DOHH2 (cell line): Measurements from ENCODE around the gene DNM1L.

Source experiments
- H3F3A ChIP-seq: fragments of 200-600 bp; sonication (generic), shearing (Covaris generic); 2 replicates; pipeline ENCODE4 v1.6.0; 2016; ENCODE audit warnings: antibody characterized with exemption, mild to moderate bottlenecking; ENCODE audit not compliant: control insufficient read depth, insufficient read depth
- H3K27ac ChIP-seq: fragments of 200-600 bp; sonication (generic); 2 replicates; pipeline ENCODE4 v1.5.1; 2014; ENCODE audit warnings: low read depth, mild to moderate bottlenecking, low read length, moderate library complexity
- H3K27me3 ChIP-seq: fragments of 200-600 bp; sonication (generic); 2 replicates; pipeline ENCODE4 v1.6.1; 2014; ENCODE audit warnings: mild to moderate bottlenecking, low read length, mixed read lengths; ENCODE audit not compliant: control insufficient read depth
- H3K36me3 ChIP-seq: fragments of 200-600 bp; sonication (generic); 2 replicates; pipeline ENCODE4 v1.6.1; 2014; ENCODE audit warnings: mild to moderate bottlenecking, low read length, moderate library complexity, mixed read lengths; ENCODE audit not compliant: control insufficient read depth
- H3K4me1 ChIP-seq: fragments of 200-600 bp; sonication (generic); 2 replicates; pipeline ENCODE4 v1.6.1; 2014; ENCODE audit warnings: mild to moderate bottlenecking, low read length, mixed read lengths; ENCODE audit not compliant: control insufficient read depth
- H3K4me2 ChIP-seq: fragments of 200-600 bp; sonication (generic); 2 replicates; pipeline ENCODE4 v1.6.0; 2014; ENCODE audit warnings: mild to moderate bottlenecking, low read length, moderate library complexity
- H3K4me3 ChIP-seq: fragments of 200-600 bp; sonication (generic); 2 replicates; pipeline ENCODE4 v1.5.1; 2014; ENCODE audit warnings: mild to moderate bottlenecking, low read length, mixed read lengths
- H3K79me2 ChIP-seq: fragments of 200-600 bp; sonication (generic); 2 replicates; pipeline ENCODE4 v1.6.1; 2014; ENCODE audit warnings: mild to moderate bottlenecking, low read length, mixed read lengths; ENCODE audit not compliant: control insufficient read depth
- H3K9me2 ChIP-seq: fragments of 200-600 bp; sonication (generic); replicated peaks from 2 replicates; pipeline ENCODE4 v1.6.1; 2014; ENCODE audit warnings: mild to moderate bottlenecking, low read length, mixed read lengths; ENCODE audit not compliant: control insufficient read depth
- H3K9me3 ChIP-seq: fragments of 200-600 bp; sonication (generic); 2 replicates; pipeline ENCODE4 v1.6.1; 2014; ENCODE audit warnings: antibody characterized with exemption, low read length, mixed read lengths; ENCODE audit not compliant: control insufficient read depth, insufficient read depth
- H4K20me1 ChIP-seq: fragments of 200-600 bp; sonication (generic); 2 replicates; pipeline ENCODE4 v1.6.0; 2014; ENCODE audit warnings: low read depth, mild to moderate bottlenecking, antibody characterized with exemption, low read length, moderate library complexity; ENCODE audit not compliant: control insufficient read depth, insufficient read depth
- EZH2phosphoT487 ChIP-seq: fragments of 200-600 bp; sonication (generic); IDR thresholded peaks from 2 replicates; pipeline ENCODE4 v1.6.1; 2017; ENCODE audit warnings: borderline replicate concordance, mild to moderate bottlenecking, antibody characterized with exemption, low read length, moderate library complexity, mixed read lengths
- TF ChIP-seq, protein P1 (sequence below): fragments of 200-600 bp; sonication (generic); IDR thresholded peaks from one replicate; pipeline ENCODE4 v1.5.1; 2014; ENCODE audit warnings: antibody characterized with exemption, mild to moderate bottlenecking, low read depth, low read length; ENCODE audit not compliant: poor library complexity, severe bottlenecking

Gene DNM1L

DNA sequence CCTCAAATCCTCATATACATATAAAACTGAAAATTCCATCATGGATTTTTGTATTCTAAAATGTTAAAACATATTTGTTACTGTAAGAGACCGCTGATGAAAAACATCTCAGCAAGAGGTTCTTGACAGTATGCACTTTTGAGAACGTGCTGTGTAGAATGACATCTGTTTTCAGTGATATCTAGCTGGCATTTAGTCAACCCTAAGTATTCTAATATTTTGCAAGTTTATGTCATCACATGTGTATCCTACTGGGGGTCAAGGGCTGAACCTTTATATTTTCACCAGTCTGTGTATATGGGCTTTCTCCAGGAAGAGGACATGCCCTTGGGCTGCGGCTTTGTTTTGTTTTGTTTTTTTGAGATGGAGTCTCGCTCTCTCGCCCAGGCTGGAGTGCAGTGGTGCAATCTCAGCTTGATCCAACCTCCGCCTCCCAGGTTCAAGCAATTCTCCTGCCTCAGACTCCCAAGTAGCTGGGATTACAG, 98.6 kb downstream of the DNM1L start:
- Histone ChIP-seq H3K9me3 (no peaks in the 10 kb centered on the region), H3K4me1 (no peaks in the 10 kb centered on the region), H3F3A (no peaks in the 10 kb centered on the region), H3K9me2 (no peaks in the 10 kb centered on the region), H3K27ac (no peak overlapping the region), H3K4me3 (no peak overlapping the region), H3K36me3 (no peaks in the 10 kb centered on the region), H3K79me2 (no peaks in the 10 kb centered on the region), H4K20me1 (no peaks in the 10 kb centered on the region), H3K4me2 (no peak overlapping the region), H3K27me3 (peaks cover 7% of the 10 kb centered on the region; the same call in 1 of the 2 replicates)
- TF ChIP-seq EZH2phosphoT487, result no peak
- TF ChIP-seq, protein P1, sequence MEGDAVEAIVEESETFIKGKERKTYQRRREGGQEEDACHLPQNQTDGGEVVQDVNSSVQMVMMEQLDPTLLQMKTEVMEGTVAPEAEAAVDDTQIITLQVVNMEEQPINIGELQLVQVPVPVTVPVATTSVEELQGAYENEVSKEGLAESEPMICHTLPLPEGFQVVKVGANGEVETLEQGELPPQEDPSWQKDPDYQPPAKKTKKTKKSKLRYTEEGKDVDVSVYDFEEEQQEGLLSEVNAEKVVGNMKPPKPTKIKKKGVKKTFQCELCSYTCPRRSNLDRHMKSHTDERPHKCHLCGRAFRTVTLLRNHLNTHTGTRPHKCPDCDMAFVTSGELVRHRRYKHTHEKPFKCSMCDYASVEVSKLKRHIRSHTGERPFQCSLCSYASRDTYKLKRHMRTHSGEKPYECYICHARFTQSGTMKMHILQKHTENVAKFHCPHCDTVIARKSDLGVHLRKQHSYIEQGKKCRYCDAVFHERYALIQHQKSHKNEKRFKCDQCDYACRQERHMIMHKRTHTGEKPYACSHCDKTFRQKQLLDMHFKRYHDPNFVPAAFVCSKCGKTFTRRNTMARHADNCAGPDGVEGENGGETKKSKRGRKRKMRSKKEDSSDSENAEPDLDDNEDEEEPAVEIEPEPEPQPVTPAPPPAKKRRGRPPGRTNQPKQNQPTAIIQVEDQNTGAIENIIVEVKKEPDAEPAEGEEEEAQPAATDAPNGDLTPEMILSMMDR, result no peak

DNA sequence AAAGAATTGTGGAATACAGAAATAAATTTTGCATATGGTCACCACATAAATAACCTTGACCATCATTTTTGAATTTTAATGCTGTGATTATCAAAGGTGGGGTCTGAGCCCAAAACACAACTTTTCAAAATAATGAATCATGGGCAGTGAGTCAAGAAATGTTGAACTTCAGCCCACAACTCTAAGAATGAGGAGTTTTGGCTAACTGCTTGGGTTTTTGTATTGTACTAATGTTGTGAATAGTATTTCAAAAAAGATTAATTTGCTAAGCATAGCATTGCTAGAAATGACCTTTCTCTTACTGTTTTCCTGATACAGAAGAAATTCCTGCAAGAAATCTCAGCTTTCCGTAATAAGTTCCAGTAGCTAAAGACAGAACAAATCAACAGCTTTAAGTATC, 101.0 kb downstream of the DNM1L start:
- Histone ChIP-seq H3F3A (no peaks in the 10 kb centered on the region), H3K27me3 (peaks cover 7% of the 10 kb centered on the region; the same call in 1 of the 2 replicates), H3K9me2 (no peaks in the 10 kb centered on the region), H3K27ac (no peak overlapping the region), H3K4me1 (no peaks in the 10 kb centered on the region), H3K9me3 (no peaks in the 10 kb centered on the region), H3K79me2 (no peaks in the 10 kb centered on the region), H3K4me2 (no peak overlapping the region), H3K4me3 (no peak overlapping the region), H3K36me3 (no peaks in the 10 kb centered on the region), H4K20me1 (no peaks in the 10 kb centered on the region)
- TF ChIP-seq, protein P1, result no peak
- TF ChIP-seq EZH2phosphoT487, result no peak

DNA sequence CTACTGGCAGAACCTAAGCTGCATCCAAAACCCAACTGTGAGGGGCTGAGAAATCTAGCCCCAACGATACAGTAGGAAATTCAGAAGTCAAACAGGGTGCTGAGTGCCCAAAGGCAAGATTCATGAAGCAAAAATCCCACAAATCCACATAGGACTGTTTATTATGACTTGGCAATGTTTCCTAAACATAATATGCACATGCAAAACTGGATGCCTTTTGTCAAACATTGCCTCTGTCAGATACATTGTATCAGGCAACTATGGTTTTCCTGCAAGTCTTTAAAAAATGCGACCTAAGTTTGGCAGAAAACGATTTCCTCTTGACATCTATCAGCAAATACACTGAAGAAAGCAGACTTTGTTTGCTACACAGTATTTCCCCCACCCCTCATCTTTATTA, 103.9 kb downstream of the DNM1L start:
- no peak for TF ChIP-seq EZH2phosphoT487
- TF ChIP-seq, protein P1, result no peak
- Histone ChIP-seq H3K4me1 (no peaks in the 10 kb centered on the region), H3K9me2 (no peaks in the 10 kb centered on the region), H4K20me1 (no peaks in the 10 kb centered on the region), H3K79me2 (no peaks in the 10 kb centered on the region), H3K27me3 (peaks cover 7% of the 10 kb centered on the region; the same call in 1 of the 2 replicates), H3K36me3 (no peaks in the 10 kb centered on the region), H3K4me2 (no peak overlapping the region), H3K27ac (no peak overlapping the region), H3K9me3 (no peaks in the 10 kb centered on the region), H3F3A (no peaks in the 10 kb centered on the region), H3K4me3 (no peak overlapping the region)

DNA sequence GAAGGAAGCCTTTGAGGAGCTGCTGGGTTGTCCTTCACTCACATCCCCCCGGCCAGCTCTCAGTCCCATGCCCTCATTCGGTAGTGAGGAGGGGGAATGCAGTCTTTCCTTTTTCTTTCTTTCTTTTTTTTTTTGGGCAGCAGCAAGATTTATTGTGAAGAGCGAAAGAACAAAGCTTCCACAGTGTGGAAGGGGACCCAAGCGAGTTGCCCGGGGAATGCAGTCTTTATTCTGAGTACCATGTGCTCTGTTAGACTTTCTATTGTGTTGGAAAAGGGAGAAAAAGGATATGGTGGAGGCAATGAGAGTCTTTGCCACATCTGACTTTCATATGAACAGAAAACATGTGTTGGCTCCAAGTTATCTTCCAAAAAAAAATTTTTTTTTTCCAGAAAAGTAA, 106.5 kb downstream of the DNM1L start:
- Histone ChIP-seq H3K9me3 (no peaks in the 10 kb centered on the region), H3K4me1 (no peaks in the 10 kb centered on the region), H3K79me2 (no peaks in the 10 kb centered on the region), H3K4me3 (no peak overlapping the region), H3K27ac (no peak overlapping the region), H3K9me2 (no peaks in the 10 kb centered on the region), H3K36me3 (no peaks in the 10 kb centered on the region), H4K20me1 (no peaks in the 10 kb centered on the region), H3K27me3 (0 out of 2 replicates have a peak, but pooled peaks cover 3% of the 10 kb centered on the region), H3K4me2 (no peak overlapping the region), H3F3A (no peaks in the 10 kb centered on the region)
- TF ChIP-seq EZH2phosphoT487, result no peak
- TF ChIP-seq, protein P1, result no peak
